IPS-15b (cell line): ENCODE results near the gene GRB7.

ENCODE experiments used
- H3K27me3 ChIP-seq: one replicate; pipeline ENCODE4 v1.6.1; 2013; ENCODE audit warnings: low read length; ENCODE audit not compliant: control insufficient read depth, insufficient read depth
- H3K36me3 ChIP-seq: one replicate; pipeline ENCODE4 v1.6.1; 2013; ENCODE audit warnings: low read length; ENCODE audit not compliant: control insufficient read depth, insufficient read depth
- H3K4me1 ChIP-seq: one replicate; pipeline ENCODE4 v1.6.1; 2013; ENCODE audit warnings: mild to moderate bottlenecking, low read length; ENCODE audit not compliant: control insufficient read depth, insufficient read depth
- H3K4me3 ChIP-seq: one replicate; pipeline ENCODE4 v1.5.1; 2013; ENCODE audit warnings: low read depth, low read length
- H3K9ac ChIP-seq: one replicate; pipeline ENCODE4 v1.6.1; 2013; ENCODE audit warnings: low read depth, mild to moderate bottlenecking, low read length
- H3K9me3 ChIP-seq: one replicate; pipeline ENCODE4 v1.6.1; 2013; ENCODE audit warnings: mild to moderate bottlenecking, low read length; ENCODE audit not compliant: control insufficient read depth, insufficient read depth

GRB7 gene

DNA sequence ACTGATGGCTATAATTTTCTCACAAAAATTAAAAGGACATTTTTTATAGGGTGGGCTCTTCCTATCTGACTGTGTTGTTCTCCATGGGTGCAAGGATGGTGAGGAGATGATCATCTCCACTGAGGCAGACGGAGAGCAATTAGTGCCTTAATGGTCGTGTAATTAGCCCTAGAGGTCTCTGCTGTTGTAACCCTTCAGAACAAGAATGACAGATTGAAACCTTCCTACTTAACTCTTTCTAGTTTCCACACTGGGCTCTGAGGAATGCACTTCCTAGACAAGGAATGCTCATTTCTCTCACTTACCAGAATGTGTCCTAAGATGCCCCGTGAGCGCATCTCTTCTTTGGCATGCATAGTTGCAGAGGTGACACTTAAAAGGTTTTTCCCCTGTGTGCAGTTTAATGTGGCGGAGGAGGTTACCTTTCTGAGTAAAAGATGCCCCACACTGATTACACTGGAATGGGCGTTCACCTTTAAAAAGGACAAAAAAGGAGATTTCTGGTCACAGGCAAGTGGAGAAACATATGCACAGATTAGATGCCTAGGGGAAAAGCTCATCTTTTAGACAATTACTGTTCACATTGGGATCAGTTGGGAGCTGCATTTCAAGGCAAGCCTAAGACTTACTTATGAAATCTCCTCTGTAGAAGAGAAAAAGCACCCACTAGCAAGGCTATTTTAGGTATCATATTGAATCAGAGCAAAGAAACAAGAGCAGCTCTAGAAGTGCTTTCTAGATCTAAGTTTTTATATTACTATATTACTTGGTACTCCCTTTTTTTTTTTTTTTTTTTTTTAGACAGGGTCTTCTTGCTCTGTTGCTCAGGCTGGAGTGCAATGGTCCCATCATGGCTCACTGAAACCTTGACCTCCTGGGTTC, 53.6 kb downstream of the GRB7 start:
- H3K9me3 ChIP-seq, result no peaks in the 10 kb centered on the region
- no peaks in the 10 kb centered on the region for H3K36me3 ChIP-seq
- H3K4me3 ChIP-seq, result no peak overlapping the region
- peaks cover 4% of the 10 kb centered on the region for H3K4me1 ChIP-seq
- no peaks in the 10 kb centered on the region for H3K27me3 ChIP-seq
- H3K9ac ChIP-seq, result no peak overlapping the region

GRCh38 chr17:39792526-39793221, 54.9 kb downstream of the GRB7 start:
- Histone ChIP-seq H3K27me3 (no peaks in the 10 kb centered on the region), H3K9ac (no peak overlapping the region), H3K4me1 (peaks cover 4% of the 10 kb centered on the region), H3K4me3 (no peak overlapping the region), H3K9me3 (no peaks in the 10 kb centered on the region), H3K36me3 (no peaks in the 10 kb centered on the region)

GRCh38 chr17:39793301-39793872, 55.6 kb downstream of the GRB7 start:
- no peaks in the 10 kb centered on the region for H3K9me3 ChIP-seq
- H3K36me3 ChIP-seq, result no peaks in the 10 kb centered on the region
- H3K9ac ChIP-seq, result no peak overlapping the region
- H3K4me1 ChIP-seq, result peaks cover 4% of the 10 kb centered on the region
- no peak overlapping the region for H3K4me3 ChIP-seq
- H3K27me3 ChIP-seq, result no peaks in the 10 kb centered on the region

DNA sequence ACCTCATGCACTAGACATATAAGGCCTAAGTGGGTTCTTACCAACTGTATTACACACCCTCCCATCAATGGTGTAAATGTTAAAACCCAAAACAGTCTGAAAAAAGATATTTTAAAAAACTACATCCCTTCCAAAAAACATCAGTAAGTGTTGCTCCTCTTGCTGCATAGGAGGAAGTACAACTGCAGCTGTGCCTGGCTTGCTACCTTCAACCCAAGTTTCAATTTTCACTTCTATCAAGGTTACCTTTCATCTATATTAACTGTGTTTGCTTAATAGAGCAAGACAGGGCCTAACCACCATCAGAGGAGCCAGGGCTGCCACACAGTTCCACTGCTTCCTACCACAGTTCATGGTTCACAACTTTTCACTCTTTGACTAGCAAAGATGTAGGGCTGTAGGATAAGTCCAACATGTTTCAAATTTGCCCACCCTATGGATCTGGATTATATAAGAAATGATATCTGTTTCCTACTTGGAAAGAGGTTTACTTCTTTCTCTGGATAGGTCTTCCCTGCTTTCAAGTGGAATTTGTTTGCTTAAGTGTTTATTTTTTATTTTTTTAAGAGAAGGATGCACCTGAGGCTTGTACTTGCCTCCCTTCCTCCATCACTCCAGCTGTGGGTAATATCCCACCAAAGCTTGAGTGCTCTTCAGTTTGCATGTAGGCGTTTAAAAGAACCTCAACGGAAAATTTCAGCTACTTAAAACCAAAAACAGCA, 56.7 kb downstream of the GRB7 start:
- H3K4me1 ChIP-seq, result peaks cover 4% of the 10 kb centered on the region
- no peaks in the 10 kb centered on the region for H3K27me3 ChIP-seq
- H3K4me3 ChIP-seq, result no peak overlapping the region
- H3K9ac ChIP-seq, result no peak overlapping the region
- H3K36me3 ChIP-seq, result no peaks in the 10 kb centered on the region
- H3K9me3 ChIP-seq, result no peaks in the 10 kb centered on the region
